Natural killer cell (primary cell): ENCODE results near the gene XAB2. TPM values are rescaled to one million over a fixed set of nuclear protein-coding genes. Genes with fewer than 3 reads are reported as not detected.

ENCODE experiments used
- ATAC-seq, 3 donors: fragments of 150-1000 bp in 2 of 3; fragments of 200-7000 bp in 1 of 3; cut with Tn5 transposase; 1 replicate in 1 of 3; 2 replicates in 2 of 3; pipeline ENCODE4 v1.10.0; 2021; ENCODE audit warnings: mild to moderate bottlenecking in 2 of 3, moderate library complexity in 2 of 3
- DNase-seq, 2 donors: peaks; one replicate each; pipeline versions ENCODE4 v3.0.0 to v3.0.0-alpha.2; 2013 to 2021; ENCODE audit warnings: mixed read lengths in 1 of 2
- H3K27ac ChIP-seq: one replicate; pipeline ENCODE4 v1.5.1; 2013; ENCODE audit warnings: mild to moderate bottlenecking, low read length
- H3K27me3 ChIP-seq: one replicate; pipeline ENCODE4 v1.6.1; 2013; ENCODE audit warnings: low read length; ENCODE audit not compliant: control insufficient read depth, insufficient read depth
- H3K36me3 ChIP-seq: one replicate; pipeline ENCODE4 v1.6.1; 2013; ENCODE audit warnings: low read length; ENCODE audit not compliant: control insufficient read depth, insufficient read depth
- H3K4me1 ChIP-seq: one replicate; pipeline ENCODE4 v1.6.1; 2013; ENCODE audit warnings: low read length; ENCODE audit not compliant: control insufficient read depth, insufficient read depth
- H3K4me3 ChIP-seq: one replicate; pipeline ENCODE4 v1.5.1; 2013; ENCODE audit warnings: low read length
- H3K9me3 ChIP-seq: one replicate; pipeline ENCODE4 v1.6.1; 2013; ENCODE audit warnings: low read length; ENCODE audit not compliant: control insufficient read depth, insufficient read depth
- H3K27ac Mint-ChIP-seq, 2 donors: one replicate each; pipeline ENCODE4 v1.8.0; 2022; ENCODE audit warnings: mild to moderate bottlenecking in 2 of 2, mixed read lengths in 2 of 2, moderate library complexity in 1 of 2
- H3K27me3 Mint-ChIP-seq, 2 donors: one replicate each; pipeline ENCODE4 v1.8.0; 2022; ENCODE audit warnings: low read depth in 2 of 2, mixed read lengths in 2 of 2
- H3K36me3 Mint-ChIP-seq: one replicate; pipeline ENCODE4 v1.8.0; 2022; ENCODE audit warnings: mixed read lengths
- H3K4me1 Mint-ChIP-seq, 2 donors: one replicate each; pipeline ENCODE4 v1.8.0; 2022; ENCODE audit warnings: mixed read lengths in 2 of 2
- H3K4me3 Mint-ChIP-seq: one replicate; pipeline ENCODE4 v1.8.0; 2022; ENCODE audit warnings: mild to moderate bottlenecking, moderate library complexity, mixed read lengths
- H3K9me3 Mint-ChIP-seq, 2 donors: one replicate each; pipeline ENCODE4 v1.8.0; 2022; ENCODE audit warnings: mixed read lengths in 2 of 2
- CTCF ChIP-seq: fragments of 200-600 bp; IDR thresholded peaks from one replicate; pipeline ENCODE4 v1.8.0; 2022; ENCODE audit warnings: antibody characterized with exemption
- WGBS: methylation state at CpG from one replicate; pipeline ENCODE4 v1.1.7; 2013; ENCODE audit warnings: missing lambda C conversion rate; ENCODE audit not compliant: insufficient coverage; 5-methylcytosine and 5-hydroxymethylcytosine counted together
- intact Hi-C: fragments of 100-400 bp; cut with micrococcal nuclease; formaldehyde crosslinking; loops from one replicate; pipeline ENCODE4 v1.14.2; 2022
- total RNA-seq, 4 donors: library from RNA; stranded (reverse); fragments of 120-200 nt in 1 of 4; gene quantifications; one replicate each; pipeline versions ENCODE4 v1.2.3 to v1.2.4, GENCODE V29; 2013 to 2022

The XAB2 gene
- total RNA-seq, 3 donors from 2014 or later (not counting 1 experiment from before 2014, with no cell fraction given) = 60.2 to 70.8 (median 67.7) TPM

GRCh38 chr19:7635670-7636069, 6.3 kb upstream of the XAB2 start:
- DNase-seq = no peak
- TF ChIP-seq CTCF = no peak
- Mint-ChIP-seq H3K4me1 (peaks cover 17 to 63% of the 10 kb centered on the region in 2 donors), H3K36me3 (no peaks in the 10 kb centered on the region), H3K27ac (peak overlapping the region; percentile 84 to 94), H3K4me3 (peak overlapping the region; percentile 88), H3K27me3 (no peaks in the 10 kb centered on the region), H3K9me3 (peaks cover 0 to 2% of the 10 kb centered on the region in 2 donors)
- Histone ChIP-seq H3K27ac (no peak overlapping the region), H3K36me3 (peaks cover 6% of the 10 kb centered on the region), H3K4me3 (no peak overlapping the region), H3K27me3 (no peaks in the 10 kb centered on the region), H3K9me3 (no peaks in the 10 kb centered on the region), H3K4me1 (peaks cover 42% of the 10 kb centered on the region)
- intact Hi-C loops = loop anchor here (10.0 kb wide), 1 partner anchor 49 kb away; the partner anchor contains the start of gene TRAPPC5
- ATAC-seq = no peak
- WGBS = 81% methylated on average over 4 of the region's 6 CpGs

GRCh38 chr19:7633698-7634097, 4.4 kb upstream of the XAB2 start, which contains the start of gene PCP2:
Gene PCP2 (minus strand): TSS chr19:7633719. CDS start chr19:7633457, 262 bp downstream.
- peaks cover 28 to 65% of the 10 kb centered on the region in 2 donors for H3K4me1 Mint-ChIP-seq
- 60% methylated on average over 2 of the region's 2 CpGs for WGBS
- Histone ChIP-seq H3K9me3 (no peaks in the 10 kb centered on the region), H3K27ac (no peak within 1 kb of the TSS), H3K27me3 (no peaks in the 10 kb centered on the region), H3K36me3 (peaks cover 2% of the 10 kb centered on the region), H3K4me1 (peaks cover 45% of the 10 kb centered on the region), H3K4me3 (no peak within 1 kb of the TSS)
- H3K36me3 Mint-ChIP-seq = no peaks in the 10 kb centered on the region
- intact Hi-C loops = loop anchor here (10.0 kb wide), 1 partner anchor 51 kb away; the partner anchor contains the start of gene TRAPPC5
- DNase-seq (no peak), ATAC-seq (no peak)
- H3K27me3 Mint-ChIP-seq = no peaks in the 10 kb centered on the region
- no peak for TF ChIP-seq CTCF
- H3K4me3 Mint-ChIP-seq = peak within 1 kb of the TSS; percentile 56
- H3K27ac Mint-ChIP-seq = peak within 1 kb of the TSS in 1 of 2 donors; percentile 94
- no peaks in the 10 kb centered on the region for H3K9me3 Mint-ChIP-seq

- peaks cover 45% of the 10 kb centered on the region for H3K4me1 ChIP-seq
- Mint-ChIP-seq H3K27ac (peak overlapping the region in 1 of 2 donors; percentile 94), H3K9me3 (no peaks in the 10 kb centered on the region), H3K27me3 (no peaks in the 10 kb centered on the region), H3K36me3 (no peaks in the 10 kb centered on the region), H3K4me1 (peaks cover 32 to 64% of the 10 kb centered on the region in 2 donors), H3K4me3 (peak overlapping the region; percentile 56)
- TF ChIP-seq CTCF = no peak
- DNase-seq (no peak), ATAC-seq (no peak)
- H3K9me3 ChIP-seq = no peaks in the 10 kb centered on the region
- H3K4me3 ChIP-seq = no peak overlapping the region
- peaks cover 2% of the 10 kb centered on the region for H3K36me3 ChIP-seq
- intact Hi-C loops = loop anchor here (10.0 kb wide), 1 partner anchor 52 kb away; the partner anchor contains the start of gene TRAPPC5
- WGBS = 97% methylated on average over 40 of the region's 40 CpGs
- H3K27ac ChIP-seq = no peak overlapping the region
- H3K27me3 ChIP-seq = no peaks in the 10 kb centered on the region
Measured at GRCh38 chr19:7632340-7633203, 3.2 kb upstream of the XAB2 start.
